Naive thymus-derived CD8-positive, alpha-beta T cell (primary cell): ENCODE data around the gene TPCN1. TPM values are rescaled to one million over a fixed set of nuclear protein-coding genes. Genes with fewer than 3 reads are reported as not detected.

ENCODE experiments used
- ATAC-seq, 2 donors: fragments of 150-1000 bp; cut with Tn5 transposase in 1 of 2; sonication (Bioruptor Pico), chemical (Tn5 transposase) in 1 of 2; 1 replicate in 1 of 2; 2 replicates in 1 of 2; pipeline ENCODE4 v1.10.0; 2021; ENCODE audit warnings: mild to moderate bottlenecking in 2 of 2, moderate library complexity in 2 of 2
- POLR2A ChIA-PET: fragments of 350-600 bp; sonication (Branson Sonifier 250); formaldehyde crosslinking; loops from one replicate; lab custom pipeline; 2021; ENCODE audit warnings: antibody characterized with exemption; lab: Charles Lee
- DNase-seq, 10 donors: peaks; one replicate each; pipeline versions ENCODE4 v3.0.0 to v3.0.0-alpha.2; 2020 to 2022
- H3K27ac Mint-ChIP-seq, 10 donors: one replicate each; pipeline ENCODE4 v1.8.0; 2020 to 2022; ENCODE audit warnings: mild to moderate bottlenecking in 10 of 10, mixed read lengths in 10 of 10, moderate library complexity in 4 of 10, inconsistent platforms in 1 of 10
- H3K27me3 Mint-ChIP-seq, 5 donors: one replicate each; pipeline ENCODE4 v1.8.0; 2021 to 2022; ENCODE audit warnings: mixed read lengths in 5 of 5
- H3K36me3 Mint-ChIP-seq, 3 donors: one replicate each; pipeline ENCODE4 v1.8.0; 2020 to 2022; ENCODE audit warnings: mixed read lengths in 3 of 3, mild to moderate bottlenecking in 2 of 3, inconsistent platforms in 1 of 3
- H3K4me1 Mint-ChIP-seq, 4 donors: one replicate each; pipeline ENCODE4 v1.8.0; 2021 to 2022; ENCODE audit warnings: mixed read lengths in 4 of 4
- H3K4me3 Mint-ChIP-seq, 10 donors: one replicate each; pipeline ENCODE4 v1.8.0; 2020 to 2022; ENCODE audit warnings: mild to moderate bottlenecking in 10 of 10, mixed read lengths in 10 of 10, moderate library complexity in 6 of 10, inconsistent platforms in 1 of 10
- H3K9me3 Mint-ChIP-seq, 9 donors: one replicate each; pipeline ENCODE4 v1.8.0; 2020 to 2022; ENCODE audit warnings: mixed read lengths in 9 of 9, mild to moderate bottlenecking in 3 of 9, inconsistent platforms in 1 of 9, moderate library complexity in 1 of 9
- polyA plus RNA-seq, 3 donors: library from polyadenylated mRNA; unstranded; fragments of 300-500 nt; fragmentation: Illumina TruSeq; gene quantifications; one replicate each; pipeline ENCODE4 v1.2.3, GENCODE V29; 2021
- total RNA-seq, 8 experiments: library from RNA in 2 of 8; stranded (reverse) in 2 of 8; gene quantifications; one replicate each; pipeline ENCODE4 v1.2.3 and lab custom pipeline; 2021 to 2026

The TPCN1 gene
- total and polyA plus RNA-seq, 5 experiments from 2014 or later = 6.7 to 83.0 (median 16.5) TPM

DNA sequence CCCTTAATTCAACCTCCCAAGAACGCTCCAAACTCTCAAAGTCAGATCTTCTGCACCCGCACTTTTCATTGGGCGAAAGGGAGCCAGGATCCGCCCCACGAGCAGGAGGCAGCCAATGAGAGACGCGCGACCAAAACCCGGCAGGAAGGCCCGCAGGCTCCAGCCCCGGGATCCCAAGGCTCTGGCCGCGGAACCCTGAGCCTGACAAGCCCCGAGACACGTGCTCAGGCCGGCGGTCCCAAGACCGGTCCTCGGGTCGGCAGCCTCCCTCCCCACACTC lies 36.4 kb upstream of the TPCN1 start:
- Mint-ChIP-seq H3K36me3 (peaks cover 0 to 35% (median 5%) of the 10 kb centered on the region in 3 donors), H3K4me1 (peaks cover 19 to 52% (median 39%) of the 10 kb centered on the region in 4 donors), H3K27ac (peak overlapping the region; percentile 84 to 98 (median 96)), H3K9me3 (no peaks in the 10 kb centered on the region), H3K27me3 (no peaks in the 10 kb centered on the region), H3K4me3 (peak overlapping the region; percentile 90 to 99 (median 95))
- ATAC-seq (peak; percentile 85 to 87), DNase-seq (peak; percentile 76 to 97 (median 87))
- POLR2A ChIA-PET = interaction anchor here (0.6 to 3.0 kb wide), 10 partner anchors 18 to 773 kb away, joined by 3 to 19 read pairs (median 4); partner anchors contain the start of genes OAS2 and TPCN1

DNA sequence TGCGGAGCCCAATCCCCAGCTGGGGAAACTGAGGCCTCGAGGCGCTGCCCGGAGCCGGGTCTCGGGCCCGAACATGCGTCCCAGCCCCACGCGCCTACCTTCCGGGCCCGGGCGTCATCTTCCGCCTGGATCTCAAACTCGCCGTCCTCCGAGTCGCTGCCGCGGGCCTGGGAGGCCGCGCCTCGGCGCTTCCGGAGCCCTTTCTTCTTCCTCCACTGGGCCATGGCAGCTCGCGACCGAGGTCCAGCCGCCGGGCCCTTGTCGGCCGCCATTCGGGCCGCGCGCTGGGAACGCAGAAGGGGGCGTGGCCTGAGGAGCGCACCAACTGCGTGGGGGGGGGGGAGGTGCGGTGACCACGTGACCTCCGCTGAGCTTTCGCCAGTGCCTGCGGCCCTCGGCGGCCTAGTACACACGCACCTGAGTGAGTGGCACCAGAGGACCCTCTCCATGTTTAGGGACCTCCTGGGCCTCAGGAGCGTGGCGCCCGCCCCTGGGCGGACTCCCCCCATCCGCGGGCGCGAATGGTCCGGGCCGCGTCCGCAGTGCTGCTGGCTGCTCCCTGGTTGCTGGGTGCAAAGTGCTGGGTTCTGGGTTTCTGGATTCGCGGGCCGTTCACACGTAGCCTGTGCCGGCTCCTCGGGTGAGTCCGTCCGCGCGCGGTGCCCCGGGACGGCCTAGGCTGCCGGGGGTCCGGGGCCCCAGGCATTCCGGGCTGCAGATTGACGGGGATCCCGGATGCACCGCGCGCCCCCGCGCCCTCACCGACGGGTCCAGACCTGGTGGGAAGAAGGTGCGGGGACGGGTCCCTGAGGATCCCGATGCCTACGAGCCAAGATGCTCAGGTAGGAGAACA lies 35.9 kb upstream of the TPCN1 start, which contains the start of the genes DDX54 and RITA1:
DDX54 (minus strand) TSS at position 299 of the 853 bp plus-strand sequence; CDS start at position 272, 27 bp downstream.
RITA1 (plus strand) TSS at position 542 of the 853 bp plus-strand sequence. CDS start 1,026 bp downstream, outside the sequence.
- Mint-ChIP-seq H3K4me3 (peak within 1 kb of the TSS; percentile 90 to 99 (median 95)), H3K27me3 (no peaks in the 10 kb centered on the region), H3K36me3 (peaks cover 0 to 34% (median 5%) of the 10 kb centered on the region in 3 donors), H3K27ac (peak within 1 kb of the TSS; percentile 92 to 98 (median 96)), H3K4me1 (peaks cover 19 to 52% (median 39%) of the 10 kb centered on the region in 4 donors), H3K9me3 (no peaks in the 10 kb centered on the region)
- ATAC-seq (peak; percentile 59 to 60), DNase-seq (peak; percentile 55 to 97 (median 80))
- POLR2A ChIA-PET = interaction anchor here (0.6 to 3.0 kb wide), 15 partner anchors 9 to 774 kb away, joined by 3 to 19 read pairs (median 4); partner anchors contain the start of genes OAS2 and TPCN1

GRCh38 chr12:113186033-113186365 lies 35.3 kb upstream of the TPCN1 start:
- POLR2A ChIA-PET = interaction anchor here (0.6 to 3.0 kb wide), 11 partner anchors 10 to 207 kb away, joined by 3 to 19 read pairs (median 4); partner anchors contain the start of genes OAS2 and TPCN1
- H3K27ac Mint-ChIP-seq = peak overlapping the region; percentile 88 to 98 (median 96)
- H3K27me3 Mint-ChIP-seq = no peaks in the 10 kb centered on the region
- no peak for DNase-seq
- H3K36me3 Mint-ChIP-seq = peaks cover 0 to 34% (median 5%) of the 10 kb centered on the region in 3 donors
- H3K4me1 Mint-ChIP-seq = peaks cover 19 to 52% (median 39%) of the 10 kb centered on the region in 4 donors
- no peaks in the 10 kb centered on the region for H3K9me3 Mint-ChIP-seq
- peak overlapping the region; percentile 90 to 99 (median 95) for H3K4me3 Mint-ChIP-seq
- no peak for ATAC-seq

- peak overlapping the region; percentile 90 to 99 (median 95) for H3K4me3 Mint-ChIP-seq
- H3K4me1 Mint-ChIP-seq = peaks cover 16 to 50% (median 37%) of the 10 kb centered on the region in 4 donors
- POLR2A ChIA-PET = interaction anchor here (0.6 to 3.0 kb wide), 6 partner anchors 12 to 208 kb away, joined by 3 to 19 read pairs (median 4); partner anchors contain the start of genes OAS2 and TPCN1
- H3K36me3 Mint-ChIP-seq = peaks cover 3 to 36% (median 5%) of the 10 kb centered on the region in 3 donors
- peak overlapping the region; percentile 88 to 98 (median 96) for H3K27ac Mint-ChIP-seq
- DNase-seq (no peak), ATAC-seq (no peak)
- no peaks in the 10 kb centered on the region for H3K9me3 Mint-ChIP-seq
- H3K27me3 Mint-ChIP-seq = no peaks in the 10 kb centered on the region
Measured at GRCh38 chr12:113186666-113187325, 34.5 kb upstream of the TPCN1 start.

- H3K36me3 Mint-ChIP-seq = peaks cover 3 to 37% (median 5%) of the 10 kb centered on the region in 3 donors
- no peak overlapping the region for H3K4me3 Mint-ChIP-seq
- H3K4me1 Mint-ChIP-seq = peaks cover 15 to 31% (median 22%) of the 10 kb centered on the region in 4 donors
- ATAC-seq = no peak
- H3K27me3 Mint-ChIP-seq = no peaks in the 10 kb centered on the region
- DNase-seq = no peak
- POLR2A ChIA-PET = no interaction called here
- peak overlapping the region in 3 of 10 donors; percentile 12 to 82 (median 73) for H3K27ac Mint-ChIP-seq
- H3K9me3 Mint-ChIP-seq = no peaks in the 10 kb centered on the region
Measured at GRCh38 chr12:113189361-113189760, 31.9 kb upstream of the TPCN1 start.

DNA sequence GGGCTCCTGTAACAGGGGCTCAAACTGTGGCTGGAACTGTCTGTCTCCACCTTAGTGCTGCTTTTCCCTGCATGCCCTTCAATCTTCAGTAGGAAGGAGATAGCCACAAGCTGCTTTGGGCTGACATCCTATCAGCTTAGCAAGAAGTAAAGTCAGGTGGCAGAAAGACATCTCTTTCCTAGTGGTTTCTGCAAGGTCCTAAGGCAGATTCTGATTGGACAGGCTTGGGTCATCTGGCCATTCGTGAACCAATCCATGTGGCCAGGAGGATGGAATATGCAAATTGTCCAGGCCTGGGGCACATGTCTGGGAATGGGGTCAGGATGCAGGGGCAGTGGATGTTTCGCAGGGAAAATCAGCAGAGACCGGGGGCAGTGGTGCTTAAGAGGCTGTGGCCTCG lies 30.5 kb upstream of the TPCN1 start:
- POLR2A ChIA-PET = no interaction called here
- Mint-ChIP-seq H3K9me3 (no peaks in the 10 kb centered on the region), H3K4me1 (peaks cover 15 to 27% (median 20%) of the 10 kb centered on the region in 4 donors), H3K36me3 (peaks cover 3 to 37% (median 5%) of the 10 kb centered on the region in 3 donors), H3K27ac (peak overlapping the region in 3 of 10 donors; percentile 35 to 77 (median 37)), H3K4me3 (no peak overlapping the region), H3K27me3 (no peaks in the 10 kb centered on the region)
- ATAC-seq = no peak
- no peak for DNase-seq

DNA sequence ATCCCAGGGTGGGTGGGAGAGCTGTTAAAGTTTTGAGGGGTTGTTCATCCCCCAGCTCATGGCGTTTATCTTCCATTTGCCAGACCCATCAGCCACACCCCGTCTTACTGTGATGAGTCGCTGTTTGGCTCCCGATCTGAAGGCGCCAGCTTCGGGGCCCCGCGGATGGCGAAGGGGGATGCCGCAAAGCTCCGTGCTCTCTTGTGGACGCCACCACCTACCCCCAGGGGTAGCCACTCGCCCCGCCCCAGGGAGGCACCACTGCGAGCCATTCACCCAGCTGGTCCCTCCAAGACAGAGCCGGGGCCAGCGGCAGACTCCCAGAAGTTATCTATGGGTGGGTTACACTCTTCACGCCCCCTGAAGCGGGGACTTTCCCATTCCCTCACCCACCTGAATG lies 30.0 kb upstream of the TPCN1 start:
- DNase-seq (no peak), ATAC-seq (no peak)
- peaks cover 3 to 37% (median 5%) of the 10 kb centered on the region in 3 donors for H3K36me3 Mint-ChIP-seq
- H3K4me3 Mint-ChIP-seq = no peak overlapping the region
- H3K27me3 Mint-ChIP-seq = no peaks in the 10 kb centered on the region
- H3K27ac Mint-ChIP-seq = no peak overlapping the region
- no peaks in the 10 kb centered on the region for H3K9me3 Mint-ChIP-seq
- H3K4me1 Mint-ChIP-seq = peaks cover 12 to 24% (median 18%) of the 10 kb centered on the region in 4 donors
- POLR2A ChIA-PET = no interaction called here

GRCh38 chr12:113194971-113195391 lies 26.3 kb upstream of the TPCN1 start:
- no peaks in the 10 kb centered on the region for H3K27me3 Mint-ChIP-seq
- DNase-seq = no peak
- peaks cover 0 to 25% (median 3%) of the 10 kb centered on the region in 3 donors for H3K36me3 Mint-ChIP-seq
- no peak overlapping the region for H3K27ac Mint-ChIP-seq
- peaks cover 0 to 12% (median 3%) of the 10 kb centered on the region in 4 donors for H3K4me1 Mint-ChIP-seq
- ATAC-seq = no peak
- no peak overlapping the region for H3K4me3 Mint-ChIP-seq
- POLR2A ChIA-PET = interaction anchor here (0.6 to 0.8 kb wide), 3 partner anchors 30 to 717 kb away, joined by 3 to 8 read pairs (median 4); no protein-coding TSS in a partner anchor
- H3K9me3 Mint-ChIP-seq = no peaks in the 10 kb centered on the region

DNA sequence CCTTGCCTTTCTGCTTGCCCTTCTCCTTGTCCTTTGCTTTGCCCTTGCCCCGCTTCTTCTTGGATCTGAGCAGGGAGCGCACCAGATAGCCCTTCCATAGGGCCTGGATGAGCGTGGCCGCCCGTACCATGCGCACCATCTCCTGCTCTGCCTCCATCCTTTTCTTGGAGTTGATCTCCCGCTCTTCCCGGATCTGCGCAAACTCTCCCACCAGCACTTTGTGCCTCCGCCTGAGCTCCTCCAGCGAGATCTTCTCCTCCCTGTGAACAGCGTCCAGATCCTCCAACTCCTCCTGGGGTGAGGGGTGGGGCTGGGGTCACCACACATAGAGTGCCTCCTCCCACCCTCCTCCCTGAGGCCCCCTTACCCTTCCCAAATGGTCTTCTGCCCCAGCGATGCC lies 25.7 kb upstream of the TPCN1 start:
- H3K27ac Mint-ChIP-seq = peak overlapping the region in 2 of 10 donors; percentile 2 to 67

DNA sequence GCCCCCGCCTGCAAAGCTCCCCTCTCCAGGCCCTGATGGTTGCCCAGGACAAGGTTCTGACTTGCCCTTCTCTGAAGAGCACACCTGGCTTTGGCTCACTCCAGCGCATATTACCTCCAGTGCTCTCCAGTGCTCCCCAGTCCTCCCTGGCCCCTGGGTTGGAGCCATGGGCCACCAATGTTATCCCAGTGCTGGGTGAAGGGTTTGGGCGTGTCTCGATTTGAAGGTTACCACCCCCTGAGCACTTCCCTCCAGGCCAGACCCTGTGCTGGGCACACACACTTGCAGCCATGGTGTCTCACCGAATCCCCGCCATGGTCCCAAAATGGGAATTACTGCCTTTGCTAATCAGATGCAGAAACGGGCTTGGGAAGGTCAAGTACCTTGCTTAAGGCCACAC lies 24.7 kb upstream of the TPCN1 start:
- DNase-seq (no peak), ATAC-seq (no peak)
- no peak overlapping the region for H3K4me3 Mint-ChIP-seq
- POLR2A ChIA-PET = interaction anchor here (1.1 kb wide), 1 partner anchor 21 kb away, joined by 5 read pairs; no protein-coding TSS in a partner anchor
- H3K4me1 Mint-ChIP-seq = peaks cover 0 to 12% (median 4%) of the 10 kb centered on the region in 4 donors
- H3K9me3 Mint-ChIP-seq = no peaks in the 10 kb centered on the region
- H3K27me3 Mint-ChIP-seq = no peaks in the 10 kb centered on the region
- no peak overlapping the region for H3K27ac Mint-ChIP-seq
- peaks cover 0 to 10% (median 1%) of the 10 kb centered on the region in 3 donors for H3K36me3 Mint-ChIP-seq

More for the DNA sequence above, 25.7 kb upstream of the TPCN1 start:
- Mint-ChIP-seq H3K36me3 (peaks cover 0 to 19% (median 3%) of the 10 kb centered on the region in 3 donors), H3K4me3 (no peak overlapping the region), H3K9me3 (no peaks in the 10 kb centered on the region), H3K4me1 (peaks cover 0 to 12% (median 3%) of the 10 kb centered on the region in 4 donors), H3K27me3 (no peaks in the 10 kb centered on the region)
- POLR2A ChIA-PET = interaction anchor here (0.8 to 1.1 kb wide), 2 partner anchors 22 to 37 kb away, joined by 3 to 5 read pairs; no protein-coding TSS in a partner anchor
- no peak for ATAC-seq
- no peak for DNase-seq

DNA sequence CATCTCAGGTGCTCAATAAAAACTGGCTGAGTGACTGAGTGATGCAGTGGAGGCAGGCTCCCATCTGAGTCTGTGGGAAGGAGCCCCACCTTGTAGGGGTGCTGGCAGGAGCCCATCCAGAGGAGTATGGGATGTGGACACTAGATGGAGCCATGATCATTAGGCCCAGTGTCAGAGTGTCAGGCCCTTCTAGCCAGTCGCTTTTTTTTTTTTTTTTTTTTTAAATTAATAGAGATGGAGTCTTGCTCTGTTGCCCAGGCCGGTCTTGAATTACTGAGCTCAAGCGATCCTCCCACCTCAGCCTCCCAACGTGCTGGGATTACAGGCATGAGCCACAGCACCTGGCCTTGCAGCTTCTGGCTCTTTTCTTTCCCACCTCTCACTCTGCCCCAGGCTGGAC lies 24.3 kb upstream of the TPCN1 start:
- POLR2A ChIA-PET = interaction anchor here (0.6 to 1.1 kb wide), 4 partner anchors 12 to 75 kb away, joined by 3 to 5 read pairs (median 4); no protein-coding TSS in a partner anchor
- Mint-ChIP-seq H3K27ac (peak overlapping the region in 1 of 10 donors; percentile 46), H3K4me3 (no peak overlapping the region), H3K36me3 (peaks cover 0 to 6% (median 0%) of the 10 kb centered on the region in 3 donors), H3K4me1 (peaks cover 0 to 12% (median 4%) of the 10 kb centered on the region in 4 donors), H3K27me3 (no peaks in the 10 kb centered on the region), H3K9me3 (no peaks in the 10 kb centered on the region)
- ATAC-seq = peak; percentile 99 to 100
- DNase-seq = peak in 9 of 10 donors; percentile 34 to 79 (median 58)
